Activated CD8-positive, alpha-beta memory T cell treated with anti-CD3 and anti-CD28 coated beads for 1 hour (primary cell): ENCODE results near the gene UBTD1.
"Not testable (repeated sequence)": the region's sequence is repeated elsewhere in the genome, so short reads cannot be mapped to it uniquely, and the experiment has no call there.

Experiments used
- DNase-seq, 2 donors: peaks; one replicate each; pipeline ENCODE4 v3.0.0-alpha.2; 2020; ENCODE audit warnings: low read depth in 1 of 2; ENCODE audit errors: extremely low read depth in 1 of 2

The UBTD1 gene

GRCh38 chr10:97560731-97561381, 62.1 kb downstream of the UBTD1 start:
- not testable (repeated sequence) for DNase-seq

GRCh38 chr10:97561386-97562077, 62.8 kb downstream of the UBTD1 start:
- not testable (repeated sequence) for DNase-seq

- DNase-seq: not testable (repeated sequence)
Measured at GRCh38 chr10:97562329-97562728, 63.6 kb downstream of the UBTD1 start.

GRCh38 chr10:97563337-97563736, 64.6 kb downstream of the UBTD1 start:
- DNase-seq: no peak

- no peak for DNase-seq
Measured at GRCh38 chr10:97564776-97565175, 66.1 kb downstream of the UBTD1 start.

GRCh38 chr10:97566336-97566996, 67.7 kb downstream of the UBTD1 start:
- DNase-seq: no peak

GRCh38 chr10:97567891-97568290, 69.2 kb downstream of the UBTD1 start:
- no peak for DNase-seq

- no peak for DNase-seq
Measured at GRCh38 chr10:97570146-97570788, 71.5 kb downstream of the UBTD1 start.

- DNase-seq: no peak
Measured at GRCh38 chr10:97570789-97571471, 72.2 kb downstream of the UBTD1 start.

GRCh38 chr10:97571622-97572021, 72.9 kb downstream of the UBTD1 start:
- no peak for DNase-seq

GRCh38 chr10:97572214-97572989, 73.7 kb downstream of the UBTD1 start, which contains the start of gene ANKRD2:
Gene ANKRD2, plus strand, starts transcription at chr10:97572779. Its CDS starts 10 bp downstream, at chr10:97572789.
- DNase-seq: peak in 1 of 2 donors; percentile 28

GRCh38 chr10:97573021-97573420, 74.3 kb downstream of the UBTD1 start:
- no peak for DNase-seq

GRCh38 chr10:97573672-97574071, 74.9 kb downstream of the UBTD1 start:
- no peak for DNase-seq

GRCh38 chr10:97574374-97575126, 75.8 kb downstream of the UBTD1 start:
- no peak for DNase-seq

GRCh38 chr10:97575127-97575668, 76.5 kb downstream of the UBTD1 start:
- no peak for DNase-seq

GRCh38 chr10:97576487-97576886, 77.8 kb downstream of the UBTD1 start:
- DNase-seq: not testable (repeated sequence)

- DNase-seq: no peak
Measured at GRCh38 chr10:97577701-97578100, 79.0 kb downstream of the UBTD1 start.

- DNase-seq: no peak
Measured at GRCh38 chr10:97578171-97578844, 79.6 kb downstream of the UBTD1 start.
